VCaP (cell line): Measurements from ENCODE around the gene ALKBH8.
A peak's percentile ranks its signal among the peaks of the same experiment; 100 is the strongest.

Source experiments
- H3K27ac ChIP-seq: fragments of 450-650 bp; 2 replicates; pipeline ENCODE4 v1.5.1; 2017
- CTCF ChIP-seq: fragments of 450-650 bp; conservative IDR thresholded peaks from 2 replicates; pipeline ENCODE4 v1.5.1; 2017; ENCODE audit warnings: mild to moderate bottlenecking, moderate library complexity

The ALKBH8 gene

GRCh38 chr11:107565219-107565937 lies at the start of gene ALKBH8:
Gene ALKBH8, minus strand, starts transcription at chr11:107565735. Its CDS starts 4,842 bp downstream, at chr11:107560893.
- no peak for TF ChIP-seq CTCF
- peak within 1 kb of the TSS; percentile 79 for H3K27ac ChIP-seq

GRCh38 chr11:107612445-107612844 lies 46.9 kb upstream of the ALKBH8 start:
- TF ChIP-seq CTCF: no peak
- no peak overlapping the region for H3K27ac ChIP-seq

- no peak overlapping the region for H3K27ac ChIP-seq
- no peak for TF ChIP-seq CTCF
Observed at GRCh38 chr11:107609400-107610218, 44.1 kb upstream of the ALKBH8 start.

GRCh38 chr11:107608809-107609208 lies 43.3 kb upstream of the ALKBH8 start:
- TF ChIP-seq CTCF: no peak
- H3K27ac ChIP-seq: no peak overlapping the region

- no peak overlapping the region for H3K27ac ChIP-seq
- no peak for TF ChIP-seq CTCF
Observed at GRCh38 chr11:107606141-107606540, 40.6 kb upstream of the ALKBH8 start.

- 0 out of 2 replicates have a peak, but pooled peaks have one; percentile 14 for TF ChIP-seq CTCF
- H3K27ac ChIP-seq: no peak overlapping the region
Observed at GRCh38 chr11:107605061-107606006, 39.8 kb upstream of the ALKBH8 start.
